ENCODE measurements around the gene DENND1A. TPM values are rescaled to one million over a fixed set of nuclear protein-coding genes. Genes with fewer than 3 reads are reported as not detected.

The DENND1A gene
- total RNA-seq, 1 experiment from 2014 or later: 20.6 TPM

GRCh38 chr9:123394291-123395235 lies 535.4 kb downstream of the DENND1A start:
- no peak for DNase-seq (ENCODE audit: low read depth)

- no peak for DNase-seq (ENCODE audit: low read depth)
Measured at GRCh38 chr9:123392802-123393201, 537.1 kb downstream of the DENND1A start.

GRCh38 chr9:123391946-123392345 lies 538.0 kb downstream of the DENND1A start:
- no peak for DNase-seq (ENCODE audit: low read depth)

GRCh38 chr9:123391233-123391632 lies 538.7 kb downstream of the DENND1A start:
- DNase-seq (ENCODE audit: low read depth): no peak

DNA sequence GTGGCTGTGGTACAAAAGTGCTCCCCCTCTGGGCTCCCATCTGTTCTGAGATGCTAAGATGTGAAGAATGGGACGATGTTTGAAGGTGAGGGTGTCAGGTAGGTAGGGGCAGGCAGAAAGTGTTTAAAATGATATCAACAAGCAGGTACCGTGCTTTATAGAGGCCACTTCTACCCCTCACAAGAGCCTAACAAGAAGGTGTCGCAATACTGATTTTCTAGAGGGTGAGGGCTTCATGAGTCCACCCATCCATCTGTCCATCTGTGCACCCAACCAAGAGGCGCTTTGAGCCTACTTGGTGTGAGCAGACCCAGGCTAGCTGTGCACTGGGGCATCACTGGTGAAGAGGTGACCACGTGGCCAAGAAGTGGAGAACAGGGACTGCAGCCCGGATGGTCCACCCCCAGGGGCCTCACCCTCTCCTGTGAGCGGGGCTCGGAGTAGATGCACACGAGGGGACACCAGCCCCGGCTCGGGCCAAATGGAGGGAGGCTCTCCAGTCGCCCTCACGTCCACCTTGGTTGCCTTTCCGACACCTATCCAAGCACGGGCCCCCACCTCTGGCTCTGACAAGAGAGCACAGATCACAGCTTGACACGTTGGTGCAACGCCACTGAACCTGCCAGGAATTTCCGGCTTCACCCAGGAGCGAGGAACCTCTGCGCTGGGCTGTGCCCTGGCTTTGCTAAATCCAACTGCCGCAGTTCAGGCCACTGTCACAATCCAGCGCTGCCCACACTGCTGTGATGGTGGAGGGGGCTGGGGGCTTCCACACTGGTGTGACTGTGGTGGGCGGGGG lies 539.4 kb downstream of the DENND1A start:
- DNase-seq (ENCODE audit: low read depth): no peak

- DNase-seq (ENCODE audit: low read depth): no peak
Measured at GRCh38 chr9:123389698-123390097, 540.2 kb downstream of the DENND1A start.

DNA sequence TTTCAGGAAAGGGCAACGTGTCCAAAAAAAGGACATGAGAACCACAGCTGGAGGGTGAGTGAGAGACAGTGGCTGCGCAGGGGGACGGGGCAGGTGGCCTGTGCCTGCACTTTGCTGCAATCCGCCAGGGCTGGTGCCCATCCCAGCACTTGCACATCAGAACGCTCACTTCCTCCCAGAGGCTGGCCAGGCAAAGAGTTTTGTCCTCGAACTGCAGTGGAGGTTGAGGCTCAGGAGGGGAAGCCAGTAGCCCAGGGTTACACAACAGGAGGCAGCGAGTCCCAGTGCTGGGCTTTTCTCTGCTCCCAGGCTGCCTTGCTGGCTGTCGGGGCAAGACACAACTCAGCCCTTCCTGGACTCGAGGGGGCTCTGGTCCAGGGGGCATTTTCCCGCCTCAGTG lies 540.9 kb downstream of the DENND1A start:
- DNase-seq (ENCODE audit: low read depth): no peak

DNA sequence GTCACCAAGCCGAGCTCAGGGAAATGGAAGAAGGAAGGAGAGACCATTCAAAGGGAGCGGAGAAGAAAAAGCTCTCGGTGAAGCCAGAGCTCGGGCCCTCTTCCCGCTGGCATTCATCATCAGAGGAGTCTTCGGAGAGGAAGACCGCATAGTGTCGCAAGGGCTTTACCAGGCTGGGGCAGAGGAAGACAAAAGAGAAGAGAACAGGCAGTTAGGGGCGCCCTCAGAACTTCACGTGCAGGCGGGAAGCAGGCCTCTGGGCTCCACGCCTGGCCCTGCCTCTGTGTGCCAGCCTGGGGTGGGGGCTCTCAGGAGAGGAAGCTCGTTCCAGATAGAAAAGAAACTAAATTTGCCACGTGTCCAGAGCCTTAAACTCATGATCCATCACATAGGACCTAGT lies 542.2 kb downstream of the DENND1A start:
- no peak for DNase-seq (ENCODE audit: low read depth)

DNA sequence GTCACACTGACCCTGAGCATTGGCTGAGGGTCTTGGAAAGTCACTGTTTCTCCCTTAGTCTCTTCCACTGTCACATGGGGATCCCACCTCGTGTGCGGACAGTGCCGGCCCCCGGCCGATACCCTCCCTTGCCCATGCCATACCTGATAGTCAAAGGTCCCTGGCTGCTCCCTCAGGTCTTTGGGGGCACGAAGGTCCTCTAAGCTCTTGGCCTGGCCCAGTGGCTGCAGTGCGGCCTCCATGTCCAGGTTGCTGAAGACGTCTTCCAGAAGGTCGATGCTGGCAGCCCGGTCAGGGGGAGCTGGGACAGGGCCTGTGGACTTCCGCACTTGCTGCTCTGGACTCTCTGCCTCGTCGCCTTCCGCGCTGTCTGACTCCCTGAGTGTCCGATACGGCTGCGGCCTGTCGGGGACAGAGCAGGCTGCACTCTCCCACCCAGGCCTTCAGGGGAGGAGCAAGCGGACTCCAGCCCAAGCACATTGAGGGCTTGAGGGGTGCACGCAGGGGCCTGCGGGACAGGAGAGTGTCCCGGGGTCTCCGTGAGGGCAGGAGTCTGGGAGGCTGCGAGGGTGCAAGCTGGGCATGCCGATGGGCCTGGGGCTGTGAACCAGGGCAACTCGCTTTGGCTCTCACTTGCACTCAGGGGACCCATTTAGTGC lies 546.3 kb downstream of the DENND1A start:
- no peak for DNase-seq (ENCODE audit: low read depth)

- DNase-seq (ENCODE audit: low read depth): no peak
Measured at GRCh38 chr9:123382653-123383511, 547.0 kb downstream of the DENND1A start.

DNA sequence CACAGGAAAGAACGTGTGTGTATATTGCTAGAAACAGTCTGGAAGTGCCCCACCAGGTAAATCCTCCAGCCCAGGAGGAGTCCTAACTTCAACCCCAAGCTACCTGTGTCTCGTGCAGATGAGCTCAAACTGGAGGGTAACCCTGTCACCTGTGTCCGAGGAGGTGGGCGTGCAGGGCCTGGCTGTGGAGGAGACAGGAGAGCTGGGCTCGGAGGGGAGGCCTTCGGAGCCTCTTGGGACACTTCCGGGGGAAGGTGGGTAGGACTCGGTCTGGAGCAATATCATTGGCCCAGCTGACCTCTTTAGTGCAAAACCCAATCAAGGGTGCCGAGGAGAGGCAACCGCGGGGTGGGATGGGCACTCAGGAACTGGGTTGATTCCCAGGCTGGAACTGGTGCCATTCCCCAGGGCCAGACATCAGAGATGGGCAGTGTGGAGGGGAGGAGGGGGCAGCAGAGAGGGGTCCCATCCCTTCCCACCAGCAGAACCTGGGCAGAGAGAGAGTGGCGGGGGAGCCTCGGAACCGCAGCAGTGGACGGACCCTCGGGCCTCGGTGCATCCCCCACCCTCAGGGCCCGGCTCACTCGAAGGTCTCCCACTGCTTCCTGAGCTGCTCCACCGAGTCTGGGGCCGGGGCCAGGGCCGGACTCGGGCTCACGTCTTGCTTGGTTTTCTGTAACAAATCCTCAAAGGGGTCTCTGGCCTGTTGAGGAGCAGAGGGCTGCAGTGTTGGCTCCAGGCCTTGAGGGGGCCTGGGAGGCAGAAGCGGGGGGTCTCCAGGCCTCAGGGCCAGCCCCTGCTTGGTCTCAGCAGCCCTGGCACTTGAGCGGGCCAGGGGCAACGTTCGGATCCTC lies 548.8 kb downstream of the DENND1A start:
- DNase-seq (ENCODE audit: low read depth): no peak

- no peak for DNase-seq (ENCODE audit: low read depth)
Measured at GRCh38 chr9:123378956-123379660, 550.8 kb downstream of the DENND1A start.

DNA sequence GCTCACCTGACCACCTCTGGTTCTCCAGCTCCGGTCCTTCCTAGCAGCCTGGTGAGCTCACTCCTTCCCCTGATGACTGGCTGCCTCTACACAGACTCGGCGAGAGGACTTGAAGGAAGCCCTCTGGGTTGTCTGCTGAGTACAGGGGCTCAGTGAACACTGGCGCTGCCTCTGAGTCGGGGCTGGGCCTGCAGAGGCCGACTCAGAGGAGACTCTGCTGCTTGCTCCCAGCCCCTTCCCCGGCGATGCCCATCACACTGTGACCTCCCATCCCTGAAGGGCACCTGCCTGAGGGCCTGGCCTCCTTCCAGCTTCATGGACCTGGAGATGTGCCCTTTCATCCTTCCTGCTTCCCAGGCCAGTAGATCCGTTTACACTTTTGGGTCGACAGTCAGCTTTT lies 551.9 kb downstream of the DENND1A start:
- DNase-seq (ENCODE audit: low read depth): no peak

DNA sequence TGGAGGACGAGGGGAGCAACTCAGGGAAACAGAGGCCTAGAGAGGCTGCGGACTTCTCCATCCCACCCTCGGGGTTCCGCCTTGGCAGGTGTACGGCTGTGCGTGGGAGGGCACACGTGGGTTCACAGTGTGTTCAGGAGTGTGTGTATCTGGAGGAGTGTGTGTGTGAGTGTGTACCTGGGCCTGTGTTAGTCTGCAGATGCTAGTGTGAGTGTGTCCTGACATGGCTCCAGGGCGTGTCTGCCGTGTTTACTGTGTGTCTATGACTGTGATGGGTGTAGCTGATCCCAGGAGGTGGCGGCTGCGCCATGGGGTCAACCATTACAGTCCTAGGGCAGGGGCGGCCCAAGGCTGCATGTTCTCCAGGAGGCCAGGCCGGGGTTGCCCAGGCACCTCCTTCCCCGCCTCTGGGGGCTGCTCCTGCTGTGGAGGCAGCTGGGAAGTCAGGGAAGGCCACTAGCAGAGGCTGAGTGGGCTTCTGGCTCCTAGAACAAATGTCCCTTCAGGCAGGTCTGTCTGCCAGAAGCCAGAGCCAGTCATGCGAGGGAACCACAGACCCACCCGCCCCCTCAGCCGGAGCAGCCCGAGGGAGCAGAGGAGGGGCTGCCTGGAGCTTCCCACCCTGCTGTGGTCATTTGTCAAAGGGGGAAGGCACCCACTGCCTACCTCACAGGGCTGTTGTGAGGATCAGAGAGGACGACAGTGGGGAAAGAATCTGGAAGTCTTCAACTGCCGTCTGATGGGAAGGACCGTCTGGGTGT lies 552.5 kb downstream of the DENND1A start:
- no peak for DNase-seq (ENCODE audit: low read depth)

GRCh38 chr9:123376218-123377071 lies 553.5 kb downstream of the DENND1A start:
- DNase-seq (ENCODE audit: low read depth): no peak

DNA sequence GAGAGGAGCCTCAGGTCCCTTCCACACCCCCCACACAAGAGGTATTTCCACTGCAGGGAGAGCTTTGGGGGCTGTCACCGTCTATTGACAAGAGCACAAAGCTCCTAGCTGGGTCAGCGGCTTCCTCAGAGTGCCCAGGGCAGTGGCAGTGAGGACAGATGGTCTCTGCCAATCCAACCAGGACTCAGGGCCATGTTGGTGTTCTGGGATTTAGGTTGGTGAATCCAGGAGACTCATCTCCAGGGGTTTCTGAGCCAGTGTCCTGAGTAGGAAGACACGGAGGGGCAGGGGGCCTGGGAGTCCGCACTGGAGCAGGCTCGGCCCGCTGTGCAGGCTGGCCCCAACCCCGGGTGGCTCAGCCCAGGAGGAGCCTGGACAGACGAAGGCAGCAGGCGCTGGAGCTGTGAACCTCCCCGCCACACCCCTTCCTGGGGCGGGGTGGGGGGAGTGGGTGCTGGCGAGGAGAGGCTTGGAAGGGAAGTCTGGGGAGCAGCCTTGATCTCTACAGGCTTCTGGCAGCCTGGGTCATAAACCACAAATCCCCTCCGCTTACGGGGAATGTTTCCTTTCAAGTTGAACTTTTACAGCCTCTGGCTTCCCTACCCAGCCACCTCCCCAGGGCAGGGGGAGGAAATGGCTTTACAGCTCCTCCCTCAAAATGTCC lies 554.3 kb downstream of the DENND1A start:
- no peak for DNase-seq (ENCODE audit: low read depth)

GRCh38 chr9:123373946-123374345 lies 556.0 kb downstream of the DENND1A start:
- DNase-seq (ENCODE audit: low read depth): no peak
